ENCODE results near the gene FAM209B.
"Not testable (repeated sequence)": the region's sequence is repeated elsewhere in the genome, so short reads cannot be mapped to it uniquely, and the experiment has no call there.

DNA sequence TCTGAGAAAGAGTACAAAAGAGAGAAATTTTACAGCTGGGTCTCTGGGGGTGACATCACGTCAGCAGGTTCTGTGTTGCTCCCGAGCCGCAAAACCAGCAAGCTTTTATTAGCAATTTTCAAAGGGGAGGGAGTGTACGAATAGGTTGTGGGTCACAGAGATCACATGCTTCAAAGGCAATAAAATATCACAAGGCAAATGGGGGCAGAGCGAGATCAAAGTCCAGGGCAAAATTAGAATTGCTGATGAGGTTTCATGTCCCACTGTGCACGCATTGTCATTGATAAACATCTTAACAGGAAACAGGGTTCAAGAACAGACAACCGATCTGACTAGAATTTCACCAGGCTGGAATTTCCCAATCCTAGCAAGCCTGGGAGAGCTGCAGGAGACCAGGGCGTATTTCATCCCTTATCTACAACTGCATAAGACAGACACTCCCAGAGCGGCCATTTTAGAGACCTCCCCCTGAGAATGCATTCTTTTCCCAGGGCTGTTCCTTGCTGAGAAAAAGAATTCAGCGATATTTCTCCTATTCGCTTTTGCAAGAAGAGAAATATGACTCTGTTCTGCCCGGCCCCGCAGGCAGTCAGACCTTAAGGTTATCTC lies 12.2 kb upstream of the FAM209B start:
- TF ChIP-seq, protein P1, sequence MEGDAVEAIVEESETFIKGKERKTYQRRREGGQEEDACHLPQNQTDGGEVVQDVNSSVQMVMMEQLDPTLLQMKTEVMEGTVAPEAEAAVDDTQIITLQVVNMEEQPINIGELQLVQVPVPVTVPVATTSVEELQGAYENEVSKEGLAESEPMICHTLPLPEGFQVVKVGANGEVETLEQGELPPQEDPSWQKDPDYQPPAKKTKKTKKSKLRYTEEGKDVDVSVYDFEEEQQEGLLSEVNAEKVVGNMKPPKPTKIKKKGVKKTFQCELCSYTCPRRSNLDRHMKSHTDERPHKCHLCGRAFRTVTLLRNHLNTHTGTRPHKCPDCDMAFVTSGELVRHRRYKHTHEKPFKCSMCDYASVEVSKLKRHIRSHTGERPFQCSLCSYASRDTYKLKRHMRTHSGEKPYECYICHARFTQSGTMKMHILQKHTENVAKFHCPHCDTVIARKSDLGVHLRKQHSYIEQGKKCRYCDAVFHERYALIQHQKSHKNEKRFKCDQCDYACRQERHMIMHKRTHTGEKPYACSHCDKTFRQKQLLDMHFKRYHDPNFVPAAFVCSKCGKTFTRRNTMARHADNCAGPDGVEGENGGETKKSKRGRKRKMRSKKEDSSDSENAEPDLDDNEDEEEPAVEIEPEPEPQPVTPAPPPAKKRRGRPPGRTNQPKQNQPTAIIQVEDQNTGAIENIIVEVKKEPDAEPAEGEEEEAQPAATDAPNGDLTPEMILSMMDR (IDR thresholded peaks at IDR 0.05; ENCODE audit: poor library complexity) = not testable (repeated sequence)
- TF ChIP-seq EZH2 (IDR thresholded peaks at IDR 0.05; ENCODE audit: borderline replicate concordance); EZH2phosphoT487 (IDR thresholded peaks at IDR 0.05; ENCODE audit: low read depth, severe bottlenecking, unreplicated experiment): not testable (repeated sequence)

Data from hepatocyte (in vitro differentiated cells).